WTC11 (cell line): ENCODE data around the gene CLECL1. TPM values are rescaled to one million over a fixed set of nuclear protein-coding genes. Genes with fewer than 3 reads are reported as not detected.

Experiments used
- ATAC-seq: fragments of 200-7000 bp; cut with Tn5 transposase; 2 replicates; pipeline ENCODE4 v1.10.0; 2021; ENCODE audit warnings: mild to moderate bottlenecking, moderate library complexity
- CTCF ChIA-PET: fragments of 300-600 bp; sonication (Branson Sonifier 250); formaldehyde crosslinking; loops from one replicate; lab custom pipeline; 2021; ENCODE audit warnings: antibody characterized with exemption; lab: Charles Lee
- POLR2A ChIA-PET: fragments of 350-600 bp; sonication (Branson Sonifier 250); formaldehyde crosslinking; loops from one replicate; lab custom pipeline; 2021; ENCODE audit warnings: antibody characterized with exemption; lab: Charles Lee
- DNase-seq: peaks from one replicate; pipeline ENCODE4 v3.0.0; 2021; ENCODE audit warnings: low spot score
- H3K27ac Mint-ChIP-seq: 2 replicates; pipeline ENCODE4 v1.8.0; 2021; ENCODE audit warnings: mixed read lengths
- H3K27me3 Mint-ChIP-seq: 2 replicates; pipeline ENCODE4 v1.8.0; 2021; ENCODE audit warnings: low read depth, mild to moderate bottlenecking, moderate library complexity, mixed read lengths
- H3K36me3 Mint-ChIP-seq: 2 replicates; pipeline ENCODE4 v1.8.0; 2021; ENCODE audit warnings: mixed read lengths
- H3K4me1 Mint-ChIP-seq: 2 replicates; pipeline ENCODE4 v1.8.0; 2022; ENCODE audit warnings: mixed read lengths
- H3K4me3 Mint-ChIP-seq: 2 replicates; pipeline ENCODE4 v1.8.0; 2021; ENCODE audit warnings: mild to moderate bottlenecking, moderate library complexity, mixed read lengths
- H3K9me3 Mint-ChIP-seq: 2 replicates; pipeline ENCODE4 v1.8.0; 2021; ENCODE audit warnings: mixed read lengths
- CREM ChIP-seq: sonication (generic); formaldehyde crosslinking; IDR thresholded peaks from 2 replicates; pipeline ENCODE4 v1.8.1; 2022; ENCODE audit warnings: mild to moderate bottlenecking, missing genetic modification reagents, moderate library complexity
- EMX1 ChIP-seq: fragments of 250-450 bp; sonication (Bioruptor Pico); IDR thresholded peaks from 2 replicates; pipeline ENCODE4 v1.8.0; 2021; ENCODE audit warnings: mild to moderate bottlenecking
- ETV6 ChIP-seq: sonication (generic); formaldehyde crosslinking; IDR thresholded peaks from 2 replicates; pipeline ENCODE4 v1.8.1; 2022; ENCODE audit warnings: mild to moderate bottlenecking, missing genetic modification reagents
- FOXJ3 ChIP-seq: sonication (generic); formaldehyde crosslinking; IDR thresholded peaks from 2 replicates; pipeline ENCODE4 v1.9.0; 2021; ENCODE audit warnings: missing genetic modification reagents, mild to moderate bottlenecking, borderline replicate concordance
- GABPB1 ChIP-seq: sonication (generic); formaldehyde crosslinking; IDR thresholded peaks from 2 replicates; pipeline ENCODE4 v1.8.1; 2023; ENCODE audit warnings: mild to moderate bottlenecking, missing genetic modification reagents
- IRF2 ChIP-seq: sonication (generic); formaldehyde crosslinking; IDR thresholded peaks from 2 replicates; pipeline ENCODE4 v1.8.0; 2022; ENCODE audit warnings: low read depth, missing genetic modification reagents, borderline replicate concordance
- JUN ChIP-seq: sonication (generic); formaldehyde crosslinking; IDR thresholded peaks from 2 replicates; pipeline ENCODE4 v1.8.0; 2023; ENCODE audit warnings: mild to moderate bottlenecking, missing genetic modification reagents
- MXD4 ChIP-seq: fragments of 250-450 bp; sonication (Bioruptor Pico); IDR thresholded peaks from 2 replicates; pipeline ENCODE4 v1.8.0; 2021; ENCODE audit warnings: mild to moderate bottlenecking, moderate library complexity, borderline replicate concordance
- NR2C2 ChIP-seq: sonication (generic); formaldehyde crosslinking; IDR thresholded peaks from 2 replicates; pipeline ENCODE4 v1.8.0; 2022; ENCODE audit warnings: mild to moderate bottlenecking, missing genetic modification reagents
- TP53 ChIP-seq: sonication (generic); formaldehyde crosslinking; IDR thresholded peaks from 2 replicates; pipeline ENCODE4 v1.8.1; 2023; ENCODE audit warnings: mild to moderate bottlenecking, missing genetic modification reagents
- USF2 ChIP-seq: sonication (generic); formaldehyde crosslinking; IDR thresholded peaks from 2 replicates; pipeline ENCODE4 v1.8.1; 2023; ENCODE audit warnings: mild to moderate bottlenecking, missing genetic modification reagents, moderate library complexity
- ZBTB21 ChIP-seq: sonication (generic); formaldehyde crosslinking; IDR thresholded peaks from 2 replicates; pipeline ENCODE4 v1.8.1; 2023; ENCODE audit warnings: mild to moderate bottlenecking, missing genetic modification reagents, borderline replicate concordance
- ZMAT4 ChIP-seq: fragments of 250-450 bp; sonication (Bioruptor Pico); IDR thresholded peaks from 2 replicates; pipeline ENCODE4 v1.9.0; 2021; ENCODE audit warnings: mild to moderate bottlenecking
- ZNF121 ChIP-seq: sonication (generic); formaldehyde crosslinking; IDR thresholded peaks from 2 replicates; pipeline ENCODE4 v1.8.0; 2023; ENCODE audit warnings: missing genetic modification reagents
- ZNF138 ChIP-seq: sonication (generic); formaldehyde crosslinking; conservative IDR thresholded peaks from 2 replicates; pipeline ENCODE4 v1.8.1; 2022; ENCODE audit warnings: mild to moderate bottlenecking, moderate library complexity, missing genetic modification reagents
- ZNF263 ChIP-seq: sonication (generic); formaldehyde crosslinking; IDR thresholded peaks from 2 replicates; pipeline ENCODE4 v1.8.1; 2022; ENCODE audit warnings: low read depth, mild to moderate bottlenecking, moderate library complexity, missing genetic modification reagents
- ZNF317 ChIP-seq: sonication (generic); formaldehyde crosslinking; IDR thresholded peaks from 2 replicates; pipeline ENCODE4 v1.8.1; 2023; ENCODE audit warnings: low read depth, mild to moderate bottlenecking, moderate library complexity, missing genetic modification reagents, borderline replicate concordance
- ZNF416 ChIP-seq: fragments of 250-450 bp; sonication (Bioruptor Pico); IDR thresholded peaks from 2 replicates; pipeline ENCODE4 v1.9.0; 2021; ENCODE audit warnings: mild to moderate bottlenecking, inconsistent platforms
- ZNF671 ChIP-seq: fragments of 250-450 bp; sonication (Bioruptor Pico); IDR thresholded peaks from 2 replicates; pipeline ENCODE4 v1.8.0; 2021; ENCODE audit warnings: mild to moderate bottlenecking
- total RNA-seq: library from RNA; stranded (reverse); gene quantifications from 3 replicates; pipeline ENCODE4 v1.2.3, GENCODE V29; 2021
- TF ChIP-seq, protein P1 (sequence below): sonication (generic); formaldehyde crosslinking; IDR thresholded peaks from 2 replicates; pipeline ENCODE4 v1.8.1; 2022; ENCODE audit warnings: low read depth, missing genetic modification reagents, borderline replicate concordance
- TF ChIP-seq, protein P2 (sequence below): sonication (generic); formaldehyde crosslinking; IDR thresholded peaks from 2 replicates; pipeline ENCODE4 v1.8.0; 2023; ENCODE audit warnings: missing genetic modification reagents
- TF ChIP-seq, protein P3 (sequence below): sonication (generic); formaldehyde crosslinking; IDR thresholded peaks from 2 replicates; pipeline ENCODE4 v1.8.0; 2023; ENCODE audit warnings: mild to moderate bottlenecking, missing genetic modification reagents
- TF ChIP-seq, protein P4 (sequence below): fragments of 250-450 bp; sonication (Bioruptor Pico); IDR thresholded peaks from 2 replicates; pipeline ENCODE4 v2.1.2; 2022; ENCODE audit warnings: mild to moderate bottlenecking, moderate library complexity
- TF ChIP-seq, protein P5 (sequence below): sonication (generic); formaldehyde crosslinking; IDR thresholded peaks from 2 replicates; pipeline ENCODE4 v1.8.1; 2023; ENCODE audit warnings: mild to moderate bottlenecking, moderate library complexity, missing genetic modification reagents
- TF ChIP-seq, protein P6 (sequence below): sonication (generic); formaldehyde crosslinking; IDR thresholded peaks from 2 replicates; pipeline ENCODE4 v1.8.0; 2022; ENCODE audit warnings: mild to moderate bottlenecking, missing genetic modification reagents

The CLECL1 gene
- total RNA-seq, 1 experiment from 2014 or later = not detected

- H3K27me3 Mint-ChIP-seq = no peaks in the 10 kb centered on the region
- peaks cover 67% of the 10 kb centered on the region for H3K36me3 Mint-ChIP-seq
- H3K4me3 Mint-ChIP-seq = no peak overlapping the region
- H3K9me3 Mint-ChIP-seq = peaks cover 44% of the 10 kb centered on the region
- no peak for DNase-seq
- CTCF ChIA-PET = interaction anchor here (0.7 kb wide), 1 partner anchor 344 kb away, joined by 3 read pairs; no protein-coding TSS in a partner anchor
- TF ChIP-seq ZNF263 (CRISPR knock-in tag) (no peak), MXD4 (CRISPR knock-in tag) (no peak), FOXJ3 (CRISPR knock-in tag) (no peak), ZNF317 (CRISPR knock-in tag) (no peak), ZMAT4 (CRISPR knock-in tag) (no peak), CREM (CRISPR knock-in tag) (no peak), IRF2 (no peak), EMX1 (CRISPR knock-in tag) (no peak)
- TF ChIP-seq, protein P1, sequence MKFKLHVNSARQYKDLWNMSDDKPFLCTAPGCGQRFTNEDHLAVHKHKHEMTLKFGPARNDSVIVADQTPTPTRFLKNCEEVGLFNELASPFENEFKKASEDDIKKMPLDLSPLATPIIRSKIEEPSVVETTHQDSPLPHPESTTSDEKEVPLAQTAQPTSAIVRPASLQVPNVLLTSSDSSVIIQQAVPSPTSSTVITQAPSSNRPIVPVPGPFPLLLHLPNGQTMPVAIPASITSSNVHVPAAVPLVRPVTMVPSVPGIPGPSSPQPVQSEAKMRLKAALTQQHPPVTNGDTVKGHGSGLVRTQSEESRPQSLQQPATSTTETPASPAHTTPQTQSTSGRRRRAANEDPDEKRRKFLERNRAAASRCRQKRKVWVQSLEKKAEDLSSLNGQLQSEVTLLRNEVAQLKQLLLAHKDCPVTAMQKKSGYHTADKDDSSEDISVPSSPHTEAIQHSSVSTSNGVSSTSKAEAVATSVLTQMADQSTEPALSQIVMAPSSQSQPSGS (CRISPR knock-in tag) = no peak
- TF ChIP-seq, protein P2, sequence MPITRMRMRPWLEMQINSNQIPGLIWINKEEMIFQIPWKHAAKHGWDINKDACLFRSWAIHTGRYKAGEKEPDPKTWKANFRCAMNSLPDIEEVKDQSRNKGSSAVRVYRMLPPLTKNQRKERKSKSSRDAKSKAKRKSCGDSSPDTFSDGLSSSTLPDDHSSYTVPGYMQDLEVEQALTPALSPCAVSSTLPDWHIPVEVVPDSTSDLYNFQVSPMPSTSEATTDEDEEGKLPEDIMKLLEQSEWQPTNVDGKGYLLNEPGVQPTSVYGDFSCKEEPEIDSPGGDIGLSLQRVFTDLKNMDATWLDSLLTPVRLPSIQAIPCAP = no peak
- TF ChIP-seq, protein P3, sequence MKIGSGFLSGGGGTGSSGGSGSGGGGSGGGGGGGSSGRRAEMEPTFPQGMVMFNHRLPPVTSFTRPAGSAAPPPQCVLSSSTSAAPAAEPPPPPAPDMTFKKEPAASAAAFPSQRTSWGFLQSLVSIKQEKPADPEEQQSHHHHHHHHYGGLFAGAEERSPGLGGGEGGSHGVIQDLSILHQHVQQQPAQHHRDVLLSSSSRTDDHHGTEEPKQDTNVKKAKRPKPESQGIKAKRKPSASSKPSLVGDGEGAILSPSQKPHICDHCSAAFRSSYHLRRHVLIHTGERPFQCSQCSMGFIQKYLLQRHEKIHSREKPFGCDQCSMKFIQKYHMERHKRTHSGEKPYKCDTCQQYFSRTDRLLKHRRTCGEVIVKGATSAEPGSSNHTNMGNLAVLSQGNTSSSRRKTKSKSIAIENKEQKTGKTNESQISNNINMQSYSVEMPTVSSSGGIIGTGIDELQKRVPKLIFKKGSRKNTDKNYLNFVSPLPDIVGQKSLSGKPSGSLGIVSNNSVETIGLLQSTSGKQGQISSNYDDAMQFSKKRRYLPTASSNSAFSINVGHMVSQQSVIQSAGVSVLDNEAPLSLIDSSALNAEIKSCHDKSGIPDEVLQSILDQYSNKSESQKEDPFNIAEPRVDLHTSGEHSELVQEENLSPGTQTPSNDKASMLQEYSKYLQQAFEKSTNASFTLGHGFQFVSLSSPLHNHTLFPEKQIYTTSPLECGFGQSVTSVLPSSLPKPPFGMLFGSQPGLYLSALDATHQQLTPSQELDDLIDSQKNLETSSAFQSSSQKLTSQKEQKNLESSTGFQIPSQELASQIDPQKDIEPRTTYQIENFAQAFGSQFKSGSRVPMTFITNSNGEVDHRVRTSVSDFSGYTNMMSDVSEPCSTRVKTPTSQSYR (CRISPR knock-in tag) = no peak
- TF ChIP-seq, all 79 proteins: peak for 0
- ATAC-seq = no peak
- Mint-ChIP-seq H3K27ac (no peak overlapping the region), H3K4me1 (no peaks in the 10 kb centered on the region)
- POLR2A ChIA-PET = no interaction called here
Measured at GRCh38 chr12:9694241-9694640, 38.7 kb downstream of the CLECL1 start.

DNA sequence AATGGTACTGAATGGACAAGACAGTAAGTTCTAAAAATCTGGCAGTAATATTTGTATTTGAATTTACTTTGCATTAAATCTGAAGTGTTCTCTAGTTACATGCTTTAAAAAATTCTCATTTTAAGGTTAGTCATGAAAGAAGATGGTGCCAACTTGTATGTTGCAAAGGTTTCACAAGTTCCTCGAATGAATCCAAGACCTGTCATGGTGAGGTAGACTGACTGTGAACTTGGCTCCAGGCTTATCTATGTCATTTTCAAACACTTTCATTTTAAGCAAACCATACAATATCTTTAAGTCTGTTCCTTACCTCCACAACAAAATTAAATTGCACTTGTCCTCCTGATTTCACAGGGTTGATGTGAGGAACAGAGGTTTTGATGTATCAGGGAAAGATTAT is 40.0 kb downstream of the CLECL1 start:
- peaks cover 31% of the 10 kb centered on the region for H3K9me3 Mint-ChIP-seq
- ChIA-PET POLR2A (no interaction called here), CTCF (no interaction called here)
- no peaks in the 10 kb centered on the region for H3K27me3 Mint-ChIP-seq
- no peak for ATAC-seq
- TF ChIP-seq ETV6 (CRISPR knock-in tag) (no peak), TP53 (CRISPR knock-in tag) (no peak), ZNF138 (CRISPR knock-in tag) (no peak), USF2 (no peak), ZNF121 (CRISPR knock-in tag) (no peak), ZNF671 (CRISPR knock-in tag) (no peak), FOXJ3 (CRISPR knock-in tag) (no peak), JUN (CRISPR knock-in tag) (no peak), ZNF416 (CRISPR knock-in tag) (no peak), ZBTB21 (CRISPR knock-in tag) (no peak), NR2C2 (CRISPR knock-in tag) (no peak), GABPB1 (CRISPR knock-in tag) (no peak)
- TF ChIP-seq, protein P2 = no peak
- TF ChIP-seq, protein P4, sequence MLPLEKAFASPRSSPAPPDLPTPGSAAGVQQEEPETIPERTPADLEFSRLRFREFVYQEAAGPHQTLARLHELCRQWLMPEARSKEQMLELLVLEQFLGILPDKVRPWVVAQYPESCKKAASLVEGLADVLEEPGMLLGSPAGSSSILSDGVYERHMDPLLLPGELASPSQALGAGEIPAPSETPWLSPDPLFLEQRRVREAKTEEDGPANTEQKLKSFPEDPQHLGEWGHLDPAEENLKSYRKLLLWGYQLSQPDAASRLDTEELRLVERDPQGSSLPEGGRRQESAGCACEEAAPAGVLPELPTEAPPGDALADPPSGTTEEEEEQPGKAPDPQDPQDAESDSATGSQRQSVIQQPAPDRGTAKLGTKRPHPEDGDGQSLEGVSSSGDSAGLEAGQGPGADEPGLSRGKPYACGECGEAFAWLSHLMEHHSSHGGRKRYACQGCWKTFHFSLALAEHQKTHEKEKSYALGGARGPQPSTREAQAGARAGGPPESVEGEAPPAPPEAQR = no peak
- TF ChIP-seq, protein P5, sequence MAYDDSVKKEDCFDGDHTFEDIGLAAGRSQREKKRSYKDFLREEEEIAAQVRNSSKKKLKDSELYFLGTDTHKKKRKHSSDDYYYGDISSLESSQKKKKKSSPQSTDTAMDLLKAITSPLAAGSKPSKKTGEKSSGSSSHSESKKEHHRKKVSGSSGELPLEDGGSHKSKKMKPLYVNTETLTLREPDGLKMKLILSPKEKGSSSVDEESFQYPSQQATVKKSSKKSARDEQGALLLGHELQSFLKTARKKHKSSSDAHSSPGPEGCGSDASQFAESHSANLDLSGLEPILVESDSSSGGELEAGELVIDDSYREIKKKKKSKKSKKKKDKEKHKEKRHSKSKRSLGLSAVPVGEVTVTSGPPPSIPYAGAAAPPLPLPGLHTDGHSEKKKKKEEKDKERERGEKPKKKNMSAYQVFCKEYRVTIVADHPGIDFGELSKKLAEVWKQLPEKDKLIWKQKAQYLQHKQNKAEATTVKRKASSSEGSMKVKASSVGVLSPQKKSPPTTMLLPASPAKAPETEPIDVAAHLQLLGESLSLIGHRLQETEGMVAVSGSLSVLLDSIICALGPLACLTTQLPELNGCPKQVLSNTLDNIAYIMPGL (CRISPR knock-in tag) = no peak
- TF ChIP-seq, protein P6, sequence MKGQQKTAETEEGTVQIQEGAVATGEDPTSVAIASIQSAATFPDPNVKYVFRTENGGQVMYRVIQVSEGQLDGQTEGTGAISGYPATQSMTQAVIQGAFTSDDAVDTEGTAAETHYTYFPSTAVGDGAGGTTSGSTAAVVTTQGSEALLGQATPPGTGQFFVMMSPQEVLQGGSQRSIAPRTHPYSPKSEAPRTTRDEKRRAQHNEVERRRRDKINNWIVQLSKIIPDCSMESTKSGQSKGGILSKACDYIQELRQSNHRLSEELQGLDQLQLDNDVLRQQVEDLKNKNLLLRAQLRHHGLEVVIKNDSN (CRISPR knock-in tag) = no peak
- H3K4me1 Mint-ChIP-seq = no peaks in the 10 kb centered on the region
- no peak overlapping the region for H3K27ac Mint-ChIP-seq
- DNase-seq = no peak
- no peak overlapping the region for H3K4me3 Mint-ChIP-seq
- H3K36me3 Mint-ChIP-seq = peaks cover 65% of the 10 kb centered on the region
